Measurements from ENCODE around the gene ITGB6.
A peak's percentile ranks its signal among the peaks of the same experiment; 100 is the strongest.

The ITGB6 gene

GRCh38 chr2:160226367-160226766, 26.3 kb upstream of the ITGB6 start:
- no peak overlapping the region for H3K9ac ChIP-seq
- no peaks in the 10 kb centered on the region for H3K79me2 ChIP-seq
- H3K27ac ChIP-seq: no peak overlapping the region
- TF ChIP-seq, protein P1, sequence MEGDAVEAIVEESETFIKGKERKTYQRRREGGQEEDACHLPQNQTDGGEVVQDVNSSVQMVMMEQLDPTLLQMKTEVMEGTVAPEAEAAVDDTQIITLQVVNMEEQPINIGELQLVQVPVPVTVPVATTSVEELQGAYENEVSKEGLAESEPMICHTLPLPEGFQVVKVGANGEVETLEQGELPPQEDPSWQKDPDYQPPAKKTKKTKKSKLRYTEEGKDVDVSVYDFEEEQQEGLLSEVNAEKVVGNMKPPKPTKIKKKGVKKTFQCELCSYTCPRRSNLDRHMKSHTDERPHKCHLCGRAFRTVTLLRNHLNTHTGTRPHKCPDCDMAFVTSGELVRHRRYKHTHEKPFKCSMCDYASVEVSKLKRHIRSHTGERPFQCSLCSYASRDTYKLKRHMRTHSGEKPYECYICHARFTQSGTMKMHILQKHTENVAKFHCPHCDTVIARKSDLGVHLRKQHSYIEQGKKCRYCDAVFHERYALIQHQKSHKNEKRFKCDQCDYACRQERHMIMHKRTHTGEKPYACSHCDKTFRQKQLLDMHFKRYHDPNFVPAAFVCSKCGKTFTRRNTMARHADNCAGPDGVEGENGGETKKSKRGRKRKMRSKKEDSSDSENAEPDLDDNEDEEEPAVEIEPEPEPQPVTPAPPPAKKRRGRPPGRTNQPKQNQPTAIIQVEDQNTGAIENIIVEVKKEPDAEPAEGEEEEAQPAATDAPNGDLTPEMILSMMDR (IDR thresholded peaks at IDR 0.05): no peak
- peak overlapping the region; percentile 3 for H2AFZ ChIP-seq
- H3K9me3 ChIP-seq (ENCODE audit: control insufficient read depth, low read length): no peaks in the 10 kb centered on the region
- H3K27me3 ChIP-seq (ENCODE audit: control insufficient read depth, insufficient read depth, low read length): no peaks in the 10 kb centered on the region
- no peak overlapping the region for H3K4me3 ChIP-seq (ENCODE audit: low read depth, low read length)
- peaks cover 65% of the 10 kb centered on the region for H3K4me1 ChIP-seq
- H3K4me2 ChIP-seq (ENCODE audit: low read length): no peak overlapping the region
- no peaks in the 10 kb centered on the region for H3K36me3 ChIP-seq (ENCODE audit: control insufficient read depth, insufficient read depth, low read length)

- Histone ChIP-seq H3K4me2 (ENCODE audit: low read length) (no peak overlapping the region), H2AFZ (peak overlapping the region; percentile 3), H3K27ac (no peak overlapping the region), H3K27me3 (ENCODE audit: control insufficient read depth, insufficient read depth, low read length) (no peaks in the 10 kb centered on the region), H3K4me1 (peaks cover 72% of the 10 kb centered on the region), H3K9me3 (ENCODE audit: control insufficient read depth, low read length) (no peaks in the 10 kb centered on the region), H3K79me2 (no peaks in the 10 kb centered on the region), H3K9ac (no peak overlapping the region), H3K4me3 (ENCODE audit: low read depth, low read length) (no peak overlapping the region), H3K36me3 (ENCODE audit: control insufficient read depth, insufficient read depth, low read length) (no peaks in the 10 kb centered on the region)
- TF ChIP-seq, protein P1 (IDR thresholded peaks at IDR 0.05): no peak
Observed at GRCh38 chr2:160225722-160226121, 25.6 kb upstream of the ITGB6 start.

DNA sequence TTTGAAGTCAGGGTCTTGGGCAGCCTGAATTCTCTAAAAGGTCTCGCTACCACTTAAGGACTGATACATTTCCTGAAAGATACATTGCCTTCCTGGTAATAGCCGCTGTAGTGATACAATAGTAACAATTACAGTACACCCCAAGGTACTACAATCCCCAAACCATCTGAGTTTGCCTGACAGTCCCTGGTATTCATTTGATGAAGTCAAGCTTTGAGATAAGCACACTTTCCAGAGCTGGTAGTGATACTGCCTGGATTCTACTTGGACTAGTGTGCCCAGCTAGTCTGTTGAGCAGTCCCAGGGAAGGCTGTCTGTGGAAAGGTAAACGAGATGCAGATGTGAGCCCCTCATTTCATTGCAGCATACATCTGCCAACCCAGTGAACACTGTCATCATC, 24.4 kb upstream of the ITGB6 start:
- no peak overlapping the region for H3K9ac ChIP-seq
- no peak overlapping the region for H3K27ac ChIP-seq
- no peaks in the 10 kb centered on the region for H3K36me3 ChIP-seq (ENCODE audit: control insufficient read depth, insufficient read depth, low read length)
- H3K9me3 ChIP-seq (ENCODE audit: control insufficient read depth, low read length): no peaks in the 10 kb centered on the region
- peaks cover 81% of the 10 kb centered on the region for H3K4me1 ChIP-seq
- H3K27me3 ChIP-seq (ENCODE audit: control insufficient read depth, insufficient read depth, low read length): no peaks in the 10 kb centered on the region
- H3K4me3 ChIP-seq (ENCODE audit: low read depth, low read length): no peak overlapping the region
- TF ChIP-seq, protein P1 (IDR thresholded peaks at IDR 0.05): no peak
- H3K4me2 ChIP-seq (ENCODE audit: low read length): no peak overlapping the region
- no peaks in the 10 kb centered on the region for H3K79me2 ChIP-seq
- H2AFZ ChIP-seq: peak overlapping the region; percentile 54

- no peak overlapping the region for H3K4me2 ChIP-seq (ENCODE audit: low read length)
- peaks cover 77% of the 10 kb centered on the region for H3K4me1 ChIP-seq
- H3K4me3 ChIP-seq (ENCODE audit: low read depth, low read length): no peak overlapping the region
- H3K9me3 ChIP-seq (ENCODE audit: control insufficient read depth, low read length): no peaks in the 10 kb centered on the region
- H3K27me3 ChIP-seq (ENCODE audit: control insufficient read depth, insufficient read depth, low read length): no peaks in the 10 kb centered on the region
- peak overlapping the region; percentile 54 for H2AFZ ChIP-seq
- H3K27ac ChIP-seq: no peak overlapping the region
- H3K36me3 ChIP-seq (ENCODE audit: control insufficient read depth, insufficient read depth, low read length): no peaks in the 10 kb centered on the region
- TF ChIP-seq, protein P1 (IDR thresholded peaks at IDR 0.05): no peak
- H3K79me2 ChIP-seq: no peaks in the 10 kb centered on the region
- no peak overlapping the region for H3K9ac ChIP-seq
Observed at GRCh38 chr2:160224060-160224459, 24.0 kb upstream of the ITGB6 start.

GRCh38 chr2:160223560-160223959, 23.5 kb upstream of the ITGB6 start:
- Histone ChIP-seq H3K36me3 (ENCODE audit: control insufficient read depth, insufficient read depth, low read length) (no peaks in the 10 kb centered on the region), H3K9me3 (ENCODE audit: control insufficient read depth, low read length) (no peaks in the 10 kb centered on the region), H3K79me2 (no peaks in the 10 kb centered on the region), H3K4me1 (peaks cover 72% of the 10 kb centered on the region), H3K27me3 (ENCODE audit: control insufficient read depth, insufficient read depth, low read length) (no peaks in the 10 kb centered on the region), H3K4me2 (ENCODE audit: low read length) (no peak overlapping the region), H3K9ac (no peak overlapping the region), H2AFZ (peak overlapping the region; percentile 54), H3K27ac (no peak overlapping the region), H3K4me3 (ENCODE audit: low read depth, low read length) (no peak overlapping the region)
- TF ChIP-seq, protein P1 (IDR thresholded peaks at IDR 0.05): no peak

All from parathyroid adenoma (tissue), 2 donors.